ENCODE data around the gene CREB5. TPM values are rescaled to one million over a fixed set of nuclear protein-coding genes. Genes with fewer than 3 reads are reported as not detected.
A peak's percentile ranks its signal among the peaks of the same experiment; 100 is the strongest.

CREB5 gene
- total and polyA plus RNA-seq, 2 experiments from 2014 or later, result 2.4 to 4.4 TPM

GRCh38 chr7:28435152-28435551 is 22.8 kb downstream of the CREB5 start:
- Histone ChIP-seq H3K4me2 (no peak overlapping the region; the same call in 1 of the 2 replicates), H3K9me2 (ENCODE audit: insufficient read depth) (no peaks in the 10 kb centered on the region), H3F3A (replicated peaks; ENCODE audit: low read depth) (no peaks in the 10 kb centered on the region), H3K79me2 (replicated peaks; ENCODE audit: insufficient read depth) (no peaks in the 10 kb centered on the region), H3K36me3 (ENCODE audit: insufficient read depth) (no peaks in the 10 kb centered on the region), H3K4me3 (no peak overlapping the region), H3K27me3 (ENCODE audit: insufficient read depth) (no peaks in the 10 kb centered on the region), H3K27ac (ENCODE audit: low read depth) (0 out of 2 replicates have a peak overlapping the region, but pooled peaks have one; percentile 4), H4K20me1 (replicated peaks; ENCODE audit: insufficient read depth) (no peaks in the 10 kb centered on the region), H2AFZ (no peak overlapping the region), H3K4me1 (ENCODE audit: insufficient read depth) (peaks cover 49% of the 10 kb centered on the region)
- TF ChIP-seq ZNF114 (CRISPR knock-in tag; IDR thresholded peaks at IDR 0.05), result no peak
- H3K27ac Mint-ChIP-seq, result no peak overlapping the region
- peaks cover 65% of the 10 kb centered on the region for H3K4me1 Mint-ChIP-seq
- DNase-seq (ENCODE audit: low spot score) (no peak), ATAC-seq (no peak)
- no peaks in the 10 kb centered on the region for H3K36me3 Mint-ChIP-seq (ENCODE audit: low read depth)
- H3K9me3 Mint-ChIP-seq, result no peaks in the 10 kb centered on the region
- H3K27me3 Mint-ChIP-seq (ENCODE audit: insufficient read depth, low read depth, poor library complexity), result peaks cover 3% of the 10 kb centered on the region
- H3K4me3 Mint-ChIP-seq, result no peak overlapping the region

GRCh38 chr7:28435732-28436378 is 23.5 kb downstream of the CREB5 start:
- no peaks in the 10 kb centered on the region for H4K20me1 ChIP-seq (replicated peaks; ENCODE audit: insufficient read depth)
- no peak overlapping the region for H2AFZ ChIP-seq
- no peaks in the 10 kb centered on the region for H3K36me3 Mint-ChIP-seq (ENCODE audit: low read depth)
- no peak overlapping the region for H3K4me3 ChIP-seq
- TF ChIP-seq CREB1 (CRISPR knock-in tag; IDR thresholded peaks at IDR 0.05; ENCODE audit: low read depth) (no peak), REST (IDR thresholded peaks at IDR 0.05; ENCODE audit: unreplicated experiment) (no peak), ZNF114 (CRISPR knock-in tag; IDR thresholded peaks at IDR 0.05) (no peak), CTCF (conservative IDR thresholded peaks at IDR 0.05; ENCODE audit: low read depth in 2 of 2) (no peak), ETS1 (IDR thresholded peaks at IDR 0.05) (no peak)
- H3K9me2 ChIP-seq (ENCODE audit: insufficient read depth), result no peaks in the 10 kb centered on the region
- no peaks in the 10 kb centered on the region for H3K79me2 ChIP-seq (replicated peaks; ENCODE audit: insufficient read depth)
- H3K27ac Mint-ChIP-seq, result peak overlapping the region; percentile 42; the same call in 1 of the 2 replicates
- H3K27ac ChIP-seq (ENCODE audit: low read depth), result no peak overlapping the region
- peaks cover 3% of the 10 kb centered on the region for H3K27me3 Mint-ChIP-seq (ENCODE audit: insufficient read depth, low read depth, poor library complexity)
- H3K4me2 ChIP-seq, result no peak overlapping the region; the same call in 1 of the 2 replicates
- H3F3A ChIP-seq (replicated peaks; ENCODE audit: low read depth), result no peaks in the 10 kb centered on the region
- peaks cover 62% of the 10 kb centered on the region for H3K4me1 Mint-ChIP-seq
- H3K9me3 Mint-ChIP-seq, result no peaks in the 10 kb centered on the region
- no peaks in the 10 kb centered on the region for H3K27me3 ChIP-seq (ENCODE audit: insufficient read depth)
- H3K4me1 ChIP-seq (ENCODE audit: insufficient read depth), result peaks cover 44% of the 10 kb centered on the region
- DNase-seq (ENCODE audit: low spot score) (no peak), ATAC-seq (no peak)
- no peaks in the 10 kb centered on the region for H3K36me3 ChIP-seq (ENCODE audit: insufficient read depth)
- H3K4me3 Mint-ChIP-seq, result no peak overlapping the region
